ENCODE data around the gene SMIM13.

DNA sequence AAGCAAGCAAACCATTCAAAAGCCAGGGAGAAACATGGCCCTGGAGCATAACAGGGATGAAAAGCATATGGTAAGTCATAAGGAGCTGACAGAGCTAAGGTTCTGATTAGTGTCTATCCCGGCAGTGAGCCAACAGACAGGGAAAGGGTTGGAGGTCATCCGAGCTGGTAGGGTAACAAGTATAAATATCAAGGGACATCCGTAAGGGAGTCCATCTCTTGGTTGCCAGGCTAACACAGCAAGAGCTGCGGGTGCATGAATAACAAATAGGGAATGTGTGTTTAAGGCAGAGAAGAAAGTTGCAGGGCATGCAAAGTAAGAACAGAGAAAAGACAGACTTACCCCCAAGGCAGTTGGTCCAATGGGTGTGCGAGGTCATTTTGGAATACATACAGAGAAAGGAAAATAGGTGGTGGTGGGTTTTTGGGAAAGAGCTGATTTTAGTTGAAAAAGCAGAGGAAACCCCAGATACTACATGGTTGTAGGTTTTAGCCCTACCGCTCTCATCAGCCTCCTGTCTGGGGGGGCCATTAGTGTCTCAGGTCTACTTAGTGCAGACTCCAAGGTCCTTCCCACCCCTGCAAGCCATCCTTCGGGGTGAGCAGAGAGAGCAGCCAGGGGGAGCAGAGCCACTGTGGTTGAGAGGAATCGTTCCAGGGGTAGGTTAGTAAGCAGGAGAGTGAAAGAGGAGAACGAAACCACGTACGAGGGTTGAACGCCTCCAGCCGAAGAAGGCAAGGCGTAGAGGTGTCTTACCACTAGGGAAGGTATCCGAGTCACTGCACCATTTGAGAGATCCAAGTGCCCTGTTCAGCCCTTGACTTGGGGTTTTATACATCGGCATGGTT is 17.5 kb downstream of the SMIM13 start, which contains the start of gene ERVFRD-1:
- TF ChIP-seq, protein P1, sequence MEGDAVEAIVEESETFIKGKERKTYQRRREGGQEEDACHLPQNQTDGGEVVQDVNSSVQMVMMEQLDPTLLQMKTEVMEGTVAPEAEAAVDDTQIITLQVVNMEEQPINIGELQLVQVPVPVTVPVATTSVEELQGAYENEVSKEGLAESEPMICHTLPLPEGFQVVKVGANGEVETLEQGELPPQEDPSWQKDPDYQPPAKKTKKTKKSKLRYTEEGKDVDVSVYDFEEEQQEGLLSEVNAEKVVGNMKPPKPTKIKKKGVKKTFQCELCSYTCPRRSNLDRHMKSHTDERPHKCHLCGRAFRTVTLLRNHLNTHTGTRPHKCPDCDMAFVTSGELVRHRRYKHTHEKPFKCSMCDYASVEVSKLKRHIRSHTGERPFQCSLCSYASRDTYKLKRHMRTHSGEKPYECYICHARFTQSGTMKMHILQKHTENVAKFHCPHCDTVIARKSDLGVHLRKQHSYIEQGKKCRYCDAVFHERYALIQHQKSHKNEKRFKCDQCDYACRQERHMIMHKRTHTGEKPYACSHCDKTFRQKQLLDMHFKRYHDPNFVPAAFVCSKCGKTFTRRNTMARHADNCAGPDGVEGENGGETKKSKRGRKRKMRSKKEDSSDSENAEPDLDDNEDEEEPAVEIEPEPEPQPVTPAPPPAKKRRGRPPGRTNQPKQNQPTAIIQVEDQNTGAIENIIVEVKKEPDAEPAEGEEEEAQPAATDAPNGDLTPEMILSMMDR (IDR thresholded peaks at IDR 0.05; ENCODE audit: insufficient read depth, low read depth, low read length): no peak
- no peak for TF ChIP-seq EZH2 (IDR thresholded peaks at IDR 0.05; ENCODE audit: insufficient read depth, low read length)
